Measurements from ENCODE around the gene PLXNB2.

GRCh38 chr22:50268655-50269113, 38.8 kb downstream of the PLXNB2 start:
- TF ChIP-seq CTCF (IDR thresholded peaks at IDR 0.05) (no peak), EP300 (IDR thresholded peaks at IDR 0.05) (no peak), POLR2A (IDR thresholded peaks at IDR 0.05) (no peak)

Data from gastroesophageal sphincter (tissue), 3 donors.